Measurements from ENCODE around the gene SRRD. TPM values are rescaled to one million over a fixed set of nuclear protein-coding genes. Genes with fewer than 3 reads are reported as not detected.

SRRD gene
- total RNA-seq, 1 experiment from 2014 or later, result 25.6 TPM

GRCh38 chr22:26487996-26488395, 4.3 kb downstream of the SRRD start:
- Mint-ChIP-seq H3K27me3 (ENCODE audit: unreplicated experiment) (no peaks in the 10 kb centered on the region), H3K4me1 (ENCODE audit: low read depth, unreplicated experiment) (peaks cover 31% of the 10 kb centered on the region), H3K36me3 (ENCODE audit: insufficient read depth, unreplicated experiment) (peaks cover 54% of the 10 kb centered on the region), H3K4me3 (ENCODE audit: low read depth, unreplicated experiment) (no peak overlapping the region), H3K9me3 (ENCODE audit: low read depth, unreplicated experiment) (no peaks in the 10 kb centered on the region), H3K27ac (ENCODE audit: unreplicated experiment) (no peak overlapping the region)
- no TSS peak for BruUV-seq (replicated peaks)
- no peak for TF ChIP-seq CTCF (IDR thresholded peaks at IDR 0.05; ENCODE audit: unreplicated experiment)
- CTCF ChIA-PET, result no interaction called here
- no peak for DNase-seq
- intact Hi-C loops (cut with micrococcal nuclease; ENCODE audit: unreplicated experiment), result no loop called here

DNA sequence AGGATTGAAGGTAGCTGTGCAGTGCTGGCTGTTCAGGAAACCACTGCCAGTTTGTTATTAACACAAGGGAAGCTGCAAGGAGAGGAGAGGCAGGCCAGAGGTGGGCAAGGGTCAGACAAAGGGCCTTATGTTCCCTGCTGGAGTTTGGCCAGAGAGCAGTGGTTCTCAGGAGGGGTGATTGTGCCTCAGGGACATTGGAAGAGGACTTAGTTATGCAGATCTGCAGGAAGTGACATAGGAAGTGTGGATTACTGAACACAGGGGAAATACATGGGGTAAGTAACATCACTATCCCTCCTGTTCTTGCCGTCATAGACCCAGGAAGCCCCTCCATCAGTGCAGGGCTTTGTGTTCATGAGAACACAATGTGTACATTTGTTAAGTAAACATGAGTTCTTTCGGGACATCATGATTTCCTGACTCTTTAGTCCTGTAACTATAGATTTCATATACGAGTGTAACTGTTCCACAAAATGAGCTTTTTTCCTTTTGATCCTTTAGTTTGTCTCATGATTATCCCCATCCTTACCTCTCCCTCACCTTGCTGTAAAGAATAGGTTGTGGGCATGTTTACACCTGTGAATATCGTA, 5.9 kb downstream of the SRRD start:
- Mint-ChIP-seq H3K27me3 (ENCODE audit: unreplicated experiment) (no peaks in the 10 kb centered on the region), H3K27ac (ENCODE audit: unreplicated experiment) (peak overlapping the region; percentile 32), H3K4me1 (ENCODE audit: low read depth, unreplicated experiment) (peaks cover 29% of the 10 kb centered on the region), H3K36me3 (ENCODE audit: insufficient read depth, unreplicated experiment) (peaks cover 44% of the 10 kb centered on the region), H3K4me3 (ENCODE audit: low read depth, unreplicated experiment) (no peak overlapping the region), H3K9me3 (ENCODE audit: low read depth, unreplicated experiment) (no peaks in the 10 kb centered on the region)
- no peak for TF ChIP-seq CTCF (IDR thresholded peaks at IDR 0.05; ENCODE audit: unreplicated experiment)
- intact Hi-C loops (cut with micrococcal nuclease; ENCODE audit: unreplicated experiment), result no loop called here
- CTCF ChIA-PET, result no interaction called here
- DNase-seq, result no peak
- BruUV-seq (replicated peaks), result no TSS peak

DNA sequence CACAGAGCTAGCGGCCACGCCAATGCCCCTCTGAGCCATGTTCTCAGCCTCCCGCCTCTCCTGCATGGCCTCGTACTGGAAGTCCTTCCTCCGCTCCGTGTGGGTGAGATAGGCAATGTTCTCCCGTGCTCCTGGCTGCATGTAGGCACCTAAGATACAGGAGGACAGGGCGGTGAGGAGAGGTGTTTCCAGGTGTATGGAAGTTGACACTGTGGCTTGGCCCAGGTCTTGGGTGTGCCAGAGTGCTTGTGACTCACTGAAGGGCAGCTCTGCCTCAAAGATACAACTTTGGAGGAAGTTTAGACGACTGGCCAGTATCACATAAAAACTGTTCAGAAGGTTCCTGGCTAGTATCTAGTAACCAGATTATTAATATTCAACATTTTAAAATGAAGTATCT, 8.5 kb downstream of the SRRD start:
- peaks cover 56% of the 10 kb centered on the region for H3K36me3 Mint-ChIP-seq (ENCODE audit: insufficient read depth, unreplicated experiment)

GRCh38 chr22:26494506-26494905, 10.8 kb downstream of the SRRD start:
- BruUV-seq (replicated peaks), result no TSS peak
- intact Hi-C loops (cut with micrococcal nuclease; ENCODE audit: unreplicated experiment), result no loop called here
- H3K4me3 Mint-ChIP-seq (ENCODE audit: low read depth, unreplicated experiment), result no peak overlapping the region
- H3K9me3 Mint-ChIP-seq (ENCODE audit: low read depth, unreplicated experiment), result no peaks in the 10 kb centered on the region
- no peaks in the 10 kb centered on the region for H3K27me3 Mint-ChIP-seq (ENCODE audit: unreplicated experiment)
- no peak overlapping the region for H3K27ac Mint-ChIP-seq (ENCODE audit: unreplicated experiment)
- peaks cover 3% of the 10 kb centered on the region for H3K4me1 Mint-ChIP-seq (ENCODE audit: low read depth, unreplicated experiment)
- no peak for DNase-seq
- peaks cover 46% of the 10 kb centered on the region for H3K36me3 Mint-ChIP-seq (ENCODE audit: insufficient read depth, unreplicated experiment)
- CTCF ChIA-PET, result no interaction called here
- TF ChIP-seq CTCF (IDR thresholded peaks at IDR 0.05; ENCODE audit: unreplicated experiment), result no peak

More for the DNA sequence above, 8.5 kb downstream of the SRRD start:
- no peak for DNase-seq
- intact Hi-C loops (cut with micrococcal nuclease; ENCODE audit: unreplicated experiment), result no loop called here
- no peak for TF ChIP-seq CTCF (IDR thresholded peaks at IDR 0.05; ENCODE audit: unreplicated experiment)
- Mint-ChIP-seq H3K4me3 (ENCODE audit: low read depth, unreplicated experiment) (no peak overlapping the region), H3K27me3 (ENCODE audit: unreplicated experiment) (no peaks in the 10 kb centered on the region), H3K4me1 (ENCODE audit: low read depth, unreplicated experiment) (peaks cover 11% of the 10 kb centered on the region), H3K27ac (ENCODE audit: unreplicated experiment) (no peak overlapping the region), H3K9me3 (ENCODE audit: low read depth, unreplicated experiment) (no peaks in the 10 kb centered on the region)
- BruUV-seq (replicated peaks), result no TSS peak
- CTCF ChIA-PET, result no interaction called here
